SKM-1 (cell line): ENCODE measurements around the gene NALCN.

Experiments used
- DNase-seq: peaks from one replicate; lab custom pipeline; 2025; ENCODE audit not compliant: unreplicated experiment; lab: John Stamatoyannopoulos, UW

Gene NALCN

DNA sequence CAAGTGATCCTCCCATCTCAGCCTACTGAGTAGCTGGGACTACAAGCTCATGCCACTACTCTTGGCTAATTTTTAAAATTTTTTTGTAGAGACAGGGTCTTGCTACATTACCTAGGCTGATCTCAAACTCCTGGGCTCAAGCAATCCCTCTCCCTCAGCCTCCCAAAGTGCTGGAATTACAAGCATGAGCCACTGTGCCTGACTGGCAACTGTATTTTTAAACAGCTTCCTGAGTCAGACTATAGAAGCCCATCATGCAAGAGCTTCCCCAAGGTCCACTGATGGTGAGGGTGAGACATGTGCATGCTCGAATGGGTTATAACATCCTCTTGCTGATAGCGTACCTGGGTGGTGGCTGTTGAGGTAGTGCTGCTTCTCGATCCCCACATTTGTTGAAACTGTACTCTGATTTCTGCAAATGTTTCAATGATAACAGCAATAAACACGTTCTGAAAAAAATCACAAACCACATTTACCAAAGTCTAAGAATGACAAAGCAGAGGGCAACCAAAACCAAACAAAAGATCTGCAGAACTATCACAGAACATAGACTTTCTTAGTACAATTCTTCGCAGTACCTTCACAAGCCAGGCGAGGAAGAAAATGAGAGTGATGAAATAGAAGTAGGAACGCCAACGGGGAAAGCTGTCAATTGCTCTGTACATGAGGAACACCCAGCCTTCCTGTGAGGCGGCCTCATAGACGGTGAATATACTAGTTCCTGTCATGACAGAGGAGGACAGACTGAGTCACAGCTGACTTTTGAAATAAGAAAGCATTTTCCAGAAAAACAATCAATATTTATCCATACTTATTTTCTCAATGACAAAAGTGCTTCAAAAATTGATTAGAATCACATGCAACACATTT is 124.4 kb downstream of the NALCN start:
- DNase-seq: no peak

- no peak for DNase-seq
Observed at GRCh38 chr13:101291206-101291605, 125.1 kb downstream of the NALCN start.

DNA sequence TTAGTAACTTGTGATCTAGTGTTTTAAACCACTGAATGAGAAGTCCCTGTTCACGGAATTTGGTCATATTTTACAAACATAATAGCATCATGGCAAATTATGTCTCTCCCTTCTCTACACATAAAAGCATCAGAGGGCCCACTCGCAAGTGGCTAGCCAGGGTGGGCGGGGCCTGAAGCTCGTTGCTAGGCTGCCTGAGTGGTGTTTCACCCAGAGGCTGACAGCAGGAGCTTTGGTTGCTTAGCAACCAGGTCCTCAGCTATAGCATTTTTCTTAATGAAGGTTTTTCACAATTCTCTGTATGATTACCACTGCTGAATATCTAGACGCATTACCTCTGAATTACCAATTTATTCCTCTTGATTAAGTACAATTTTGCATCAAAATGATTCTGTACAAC is 126.5 kb downstream of the NALCN start:
- no peak for DNase-seq

- no peak for DNase-seq
Observed at GRCh38 chr13:101283782-101284181, 132.5 kb downstream of the NALCN start.

DNA sequence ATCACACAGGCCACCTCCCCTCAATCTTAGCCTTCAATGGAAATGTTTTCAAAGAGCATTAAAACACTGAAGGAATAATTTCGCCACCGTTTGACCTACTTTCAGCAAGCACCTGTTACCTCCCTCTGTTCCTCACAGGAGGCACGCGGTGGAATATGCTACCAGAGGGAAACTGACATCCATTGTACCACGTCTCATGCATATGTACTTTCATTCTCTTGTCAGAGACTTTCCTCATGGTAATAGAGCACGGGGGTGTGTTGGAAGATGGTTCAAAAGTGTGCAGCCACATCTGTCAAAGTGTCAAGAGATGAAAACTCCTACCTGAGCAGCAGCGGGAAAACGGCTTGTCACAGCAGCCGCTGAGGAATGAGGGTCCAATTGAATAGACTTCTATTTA is 143.4 kb downstream of the NALCN start:
- DNase-seq: no peak

- DNase-seq: no peak
Observed at GRCh38 chr13:101271681-101272245, 144.5 kb downstream of the NALCN start.

DNA sequence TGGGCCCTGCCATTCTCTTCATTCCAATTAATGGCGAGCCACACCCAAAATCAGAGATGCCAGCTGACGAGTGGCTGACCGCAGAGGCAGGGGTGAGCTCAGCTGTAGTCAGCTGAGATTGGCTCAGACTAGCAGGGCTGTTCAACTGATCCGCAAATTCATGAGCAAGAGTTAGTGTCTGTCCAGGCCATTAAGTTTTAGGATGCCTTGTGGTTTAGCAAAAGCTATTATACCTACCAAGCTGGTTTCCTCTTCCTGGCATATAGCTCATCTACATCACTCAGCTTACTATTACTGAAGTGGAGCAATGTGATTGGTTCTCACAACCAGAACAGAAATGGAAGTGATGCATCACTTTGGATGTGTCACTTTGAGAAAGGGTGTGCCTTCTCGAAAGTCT is 148.7 kb downstream of the NALCN start:
- no peak for DNase-seq

GRCh38 chr13:101265934-101266333 is 150.4 kb downstream of the NALCN start:
- no peak for DNase-seq

GRCh38 chr13:101264931-101265330 is 151.4 kb downstream of the NALCN start:
- DNase-seq: no peak

GRCh38 chr13:101262306-101262705 is 154.0 kb downstream of the NALCN start:
- no peak for DNase-seq

- DNase-seq: no peak
Observed at GRCh38 chr13:101258509-101258908, 157.8 kb downstream of the NALCN start.

DNA sequence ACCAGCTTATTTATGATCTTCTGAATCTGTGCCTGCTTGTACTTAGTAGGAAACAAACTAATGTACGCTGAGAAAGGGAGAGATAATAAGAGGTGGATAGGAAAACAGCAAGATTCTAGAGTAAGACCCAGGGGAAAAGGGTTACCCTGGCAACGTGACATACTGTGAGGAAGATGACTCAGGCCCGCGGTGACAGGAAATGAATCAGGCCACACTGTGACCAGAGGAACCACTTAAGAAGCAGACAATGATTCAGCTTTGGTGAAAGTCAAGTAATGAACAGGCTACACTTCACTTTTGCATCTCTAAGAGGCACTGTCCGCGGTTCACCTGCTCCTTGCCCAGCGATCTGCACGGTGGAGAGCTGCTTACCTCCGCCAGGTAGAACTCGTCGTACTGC is 158.2 kb downstream of the NALCN start:
- DNase-seq: no peak

GRCh38 chr13:101248739-101249514 is 167.4 kb downstream of the NALCN start:
- no peak for DNase-seq

- no peak for DNase-seq
Observed at GRCh38 chr13:101242720-101243119, 173.6 kb downstream of the NALCN start.

DNA sequence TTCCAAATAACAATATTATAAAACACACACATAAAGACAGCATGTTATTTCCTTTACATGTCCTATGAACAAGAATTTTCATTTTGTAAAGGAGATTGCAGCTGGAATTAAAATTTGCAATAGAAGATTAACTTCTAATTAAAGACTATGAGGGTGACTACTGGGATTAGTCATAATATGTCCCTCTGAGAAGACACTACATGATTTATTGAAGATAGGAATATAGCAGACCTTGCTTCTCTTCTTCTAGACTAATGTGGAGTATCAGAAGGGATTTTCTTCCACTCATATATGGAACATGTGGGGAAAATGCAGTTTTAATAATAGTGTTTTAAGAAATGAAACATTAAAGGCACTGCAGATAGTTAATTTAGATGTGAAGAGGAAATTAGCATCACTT is 177.8 kb downstream of the NALCN start:
- DNase-seq: no peak

GRCh38 chr13:101231751-101232428 is 184.4 kb downstream of the NALCN start:
- DNase-seq: no peak

DNA sequence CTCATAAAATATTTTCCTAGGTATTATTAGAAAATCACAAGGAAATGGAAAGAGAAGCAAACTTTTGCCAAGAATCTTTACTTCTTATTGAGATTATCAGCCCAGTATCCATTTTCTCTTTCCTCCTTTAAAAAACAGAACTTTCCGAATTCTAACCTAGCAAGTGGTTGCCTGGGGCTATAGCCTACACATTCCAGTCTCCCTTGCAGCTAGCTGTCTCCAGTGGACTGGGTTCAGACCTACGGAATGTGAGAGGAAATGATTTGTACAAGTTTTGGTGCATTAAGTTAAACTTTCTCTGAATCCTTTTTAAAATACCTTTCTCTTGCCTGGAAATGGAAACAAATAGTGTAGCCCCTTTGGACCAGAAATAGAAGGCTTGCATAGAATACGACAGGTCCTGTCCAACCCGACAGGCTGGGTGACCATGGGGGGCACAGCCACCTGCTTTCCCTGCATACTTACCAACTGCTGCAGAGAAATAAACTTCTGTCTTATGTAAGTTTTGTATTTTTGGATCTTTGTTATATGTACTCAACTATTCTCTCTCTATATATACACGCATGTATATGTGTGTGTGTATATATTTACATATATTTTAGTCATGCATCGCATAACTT is 185.9 kb downstream of the NALCN start:
- no peak for DNase-seq

DNA sequence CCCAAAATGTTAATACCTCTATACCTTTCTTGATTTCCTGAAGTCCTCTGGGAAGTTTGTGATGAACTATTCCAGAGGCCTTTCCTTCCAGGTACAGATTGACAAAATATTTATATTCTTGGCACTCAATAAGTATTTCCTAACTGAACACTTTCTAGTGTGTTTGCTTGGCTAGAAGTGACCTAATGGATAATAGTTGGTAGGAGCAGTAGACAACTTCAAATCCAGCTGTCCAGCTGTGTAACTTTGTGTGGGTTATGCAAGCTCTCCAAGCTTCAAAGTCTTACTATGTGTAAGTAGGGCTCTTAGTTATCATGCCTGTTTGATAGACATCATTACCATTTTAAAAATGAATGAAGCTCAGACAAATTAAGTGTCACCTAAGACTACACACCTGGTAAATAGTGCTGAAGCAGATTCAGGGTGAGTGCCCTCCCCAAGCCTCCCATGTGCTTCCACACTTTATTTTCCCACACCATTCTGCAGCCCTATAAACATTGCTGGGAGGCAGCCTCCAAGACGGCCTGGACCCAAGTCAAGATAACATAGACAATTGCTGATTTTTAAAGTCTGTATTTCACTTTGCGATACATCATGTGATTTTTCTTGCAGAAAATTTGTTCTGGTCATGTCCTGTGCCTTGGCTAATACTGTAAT is 196.6 kb downstream of the NALCN start:
- no peak for DNase-seq

DNA sequence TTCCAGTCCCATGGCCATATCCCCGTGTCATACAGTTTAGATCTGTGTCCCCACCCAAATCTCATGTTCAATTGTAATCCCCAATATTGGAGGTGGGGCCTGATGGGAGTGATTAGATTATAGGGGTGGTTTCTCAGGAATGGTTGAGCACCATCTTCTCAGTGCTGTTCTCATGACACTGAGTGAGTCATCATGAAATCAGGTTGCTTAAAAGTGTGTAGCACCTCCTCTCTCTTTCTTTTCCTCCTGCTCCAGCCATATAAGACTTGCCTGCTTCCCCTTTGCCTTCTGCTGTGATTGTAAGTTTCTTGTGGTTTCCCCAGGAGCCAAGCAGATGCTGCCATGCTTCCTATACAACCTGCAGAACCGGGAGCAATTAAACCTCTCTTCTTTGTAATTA is 197.8 kb downstream of the NALCN start:
- DNase-seq: no peak

DNA sequence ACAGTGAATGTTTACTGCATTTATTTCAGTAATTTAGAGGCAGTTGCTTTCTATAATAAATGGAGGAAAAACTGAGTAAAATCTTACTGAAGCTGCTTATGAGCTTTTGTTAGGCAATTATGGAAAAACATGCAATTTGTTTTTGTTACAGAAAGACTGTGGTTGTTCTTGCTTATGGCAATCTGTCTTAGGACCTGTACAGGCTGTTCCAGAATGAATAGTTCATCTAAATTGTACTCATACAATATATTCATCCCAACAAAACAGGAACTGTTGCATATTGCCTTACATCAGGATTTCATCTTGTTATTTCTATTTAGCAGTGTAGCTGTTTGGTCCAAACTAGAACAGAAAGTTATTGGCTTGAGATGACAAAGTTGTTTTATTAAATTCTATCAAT is 199.2 kb downstream of the NALCN start:
- DNase-seq: no peak
